Endothelial cell of umbilical vein (primary cell): ENCODE data around the gene RAB6B.

ENCODE experiments used
- CTCF ChIP-seq, 2 donors: IDR thresholded peaks; 1 replicate in 1 of 2; 2 replicates in 1 of 2; pipeline ENCODE4 v1.5.1; 2011; ENCODE audit warnings: low read length in 2 of 2, mild to moderate bottlenecking in 2 of 2, moderate library complexity in 2 of 2, control low read depth in 1 of 2, inconsistent platforms in 1 of 2, low read depth in 1 of 2; ENCODE audit not compliant: insufficient read depth in 1 of 2; ENCODE audit errors: extremely low read depth in 1 of 2
- EZH2 ChIP-seq: IDR thresholded peaks from 2 replicates; pipeline ENCODE4 v1.6.1; 2012; ENCODE audit warnings: borderline replicate concordance, low read depth, mild to moderate bottlenecking, moderate library complexity, low read length, inconsistent platforms; ENCODE audit not compliant: severe bottlenecking
- MYC ChIP-seq: IDR thresholded peaks from one replicate; pipeline ENCODE4 v1.6.1; 2011; ENCODE audit warnings: mild to moderate bottlenecking, low read depth, low read length
- POLR2A ChIP-seq: IDR thresholded peaks from 2 replicates; pipeline ENCODE4 v1.6.1; 2012; ENCODE audit warnings: low read depth, mild to moderate bottlenecking, control low read depth, low read length
- POLR2AphosphoS5 ChIP-seq: IDR thresholded peaks from 2 replicates; pipeline ENCODE4 v1.6.1; 2012; ENCODE audit warnings: low read depth, mild to moderate bottlenecking, control low read depth, low read length, moderate library complexity; ENCODE audit not compliant: insufficient read depth

GRCh38 chr3:133825969-133826727, 69.5 kb downstream of the RAB6B start:
- TF ChIP-seq CTCF (IDR thresholded peaks at IDR 0.05; ENCODE audit: extremely low read depth in 1 of 2, insufficient read depth in 1 of 2, low read depth in 1 of 2, low read length in 2 of 2) (no peak), POLR2A (no peak), EZH2 (no peak), POLR2AphosphoS5 (no peak), MYC (no peak)
